ENCODE measurements around the gene LRCH1. TPM values are rescaled to one million over a fixed set of nuclear protein-coding genes. Genes with fewer than 3 reads are reported as not detected.

The LRCH1 gene
- polyA plus RNA-seq, 1 of the 3 experiments (the other 2 are of a cell fraction) = 5.5 TPM

- Histone ChIP-seq H3K9ac (no peak overlapping the region), H3K4me1 (ENCODE audit: control insufficient read depth in 1 of 2, insufficient read depth in 2 of 2, low read depth in 1 of 2, low read length in 1 of 2) (peaks cover 32 to 46% of the 10 kb centered on the region in 2 experiments; a peak in 3 of 4 replicates), H3K27me3 (ENCODE audit: insufficient read depth) (no peaks in the 10 kb centered on the region), H3K9me3 (no peaks in the 10 kb centered on the region), H3K79me2 (ENCODE audit: insufficient read depth) (peaks cover 98% of the 10 kb centered on the region), H2AFZ (ENCODE audit: low read depth) (no peak overlapping the region), H3F3A (replicated peaks; ENCODE audit: insufficient read depth) (no peaks in the 10 kb centered on the region), H3K27ac (ENCODE audit: low read depth in 2 of 2, low read length in 1 of 2) (peak overlapping the region; percentile 5 to 97; a peak in 2 of 4 replicates), H3K36me3 (replicated peaks in 1 of 2; ENCODE audit: control insufficient read depth in 1 of 2, insufficient read depth in 2 of 2, low read length in 1 of 2) (no peaks in the 10 kb centered on the region), H3K9me2 (no peaks in the 10 kb centered on the region), H4K20me1 (ENCODE audit: insufficient read depth) (peaks cover 42% of the 10 kb centered on the region), H3K4me3 (ENCODE audit: low read depth in 2 of 2, low read length in 1 of 2) (no peak overlapping the region), H3K4me2 (peak overlapping the region; percentile 46)
- TF ChIP-seq REST (IDR thresholded peaks at IDR 0.05; ENCODE audit: low read depth, low read length) (no peak), ELF1 (IDR thresholded peaks at IDR 0.05) (no peak), TCF12 (IDR thresholded peaks at IDR 0.05) (peak; percentile 5; the same call in 1 of the 2 replicates), GATA2 (CRISPR knock-in tag; IDR thresholded peaks at IDR 0.05) (no peak; the same call in 1 of the 2 replicates), FOXJ3 (CRISPR knock-in tag; IDR thresholded peaks at IDR 0.05) (0 out of 2 replicates have a peak, but pooled peaks have one; percentile 15), RAD21 (IDR thresholded peaks at IDR 0.05; ENCODE audit: low read length) (no peak), MXI1 (IDR thresholded peaks at IDR 0.05; ENCODE audit: low read depth, low read length) (peak; percentile 41; the same call in 1 of the 2 replicates), FOXM1 (IDR thresholded peaks at IDR 0.05; ENCODE audit: low read depth) (no peak), FOSL2 (IDR thresholded peaks at IDR 0.05; ENCODE audit: borderline replicate concordance, low read depth) (peak; percentile 3; the same call in 1 of the 2 replicates), CTCF (IDR thresholded peaks at IDR 0.05) (no peak), JUND (IDR thresholded peaks at IDR 0.05) (no peak), SIN3A (IDR thresholded peaks at IDR 0.05; ENCODE audit: borderline replicate concordance, low read depth, low read length) (no peak)
- TF ChIP-seq, protein P1, sequence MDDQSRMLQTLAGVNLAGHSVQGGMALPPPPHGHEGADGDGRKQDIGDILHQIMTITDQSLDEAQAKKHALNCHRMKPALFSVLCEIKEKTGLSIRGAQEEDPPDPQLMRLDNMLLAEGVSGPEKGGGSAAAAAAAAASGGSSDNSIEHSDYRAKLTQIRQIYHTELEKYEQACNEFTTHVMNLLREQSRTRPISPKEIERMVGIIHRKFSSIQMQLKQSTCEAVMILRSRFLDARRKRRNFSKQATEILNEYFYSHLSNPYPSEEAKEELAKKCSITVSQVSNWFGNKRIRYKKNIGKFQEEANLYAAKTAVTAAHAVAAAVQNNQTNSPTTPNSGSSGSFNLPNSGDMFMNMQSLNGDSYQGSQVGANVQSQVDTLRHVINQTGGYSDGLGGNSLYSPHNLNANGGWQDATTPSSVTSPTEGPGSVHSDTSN (IDR thresholded peaks at IDR 0.05) = peak; percentile 37; the same call in 1 of the 2 replicates
- DNase-seq = no peak
- 98% methylated on average over 2 of the region's 2 CpGs for WGBS (ENCODE audit: low lambda C conversion rate)
- CTCF ChIA-PET = interaction anchor here (0.8 to 2.2 kb wide), 9 partner anchors 12 to 100 kb away, joined by 3 to 11 read pairs (median 3); no protein-coding TSS in a partner anchor
- POLR2A ChIA-PET = interaction anchor here (1.2 kb wide), 1 partner anchor 69 kb away, joined by 3 read pairs; no protein-coding TSS in a partner anchor
Measured at GRCh38 chr13:46621133-46621532, 68.2 kb downstream of the LRCH1 start.

All from SK-N-SH (cell line).